Measurements from ENCODE around the gene SOX13. TPM values are rescaled to one million over a fixed set of nuclear protein-coding genes. Genes with fewer than 3 reads are reported as not detected.

Gene SOX13
- total and polyA plus RNA-seq, 2 donors = 2.2 to 3.8 TPM

GRCh38 chr1:204128964-204129896, 56.3 kb downstream of the SOX13 start:
- peaks cover 0 to 9% of the 10 kb centered on the region in 2 donors for H3K27me3 ChIP-seq (ENCODE audit: control insufficient read depth in 2 of 2, insufficient read depth in 1 of 2, low read length in 1 of 2)
- H3K9me3 ChIP-seq (ENCODE audit: control insufficient read depth in 2 of 2, insufficient read depth in 1 of 2, low read length in 1 of 2) = no peaks in the 10 kb centered on the region
- peaks cover 0 to 6% of the 10 kb centered on the region in 2 donors for H3K4me1 ChIP-seq (ENCODE audit: control insufficient read depth in 2 of 2, insufficient read depth in 2 of 2, low read length in 2 of 2)
- H3K36me3 ChIP-seq (ENCODE audit: control insufficient read depth in 2 of 2, insufficient read depth in 2 of 2, low read length in 1 of 2) = no peaks in the 10 kb centered on the region
- H3K4me3 ChIP-seq (ENCODE audit: low read length in 2 of 2) = no peak overlapping the region
- H3K27ac ChIP-seq (ENCODE audit: low read depth in 1 of 2, low read length in 1 of 2) = no peak overlapping the region
- 35% methylated on average over 29 of the region's 29 CpGs for WGBS
- DNase-seq (ENCODE audit: low read depth in 6 of 9, low spot score in 9 of 9) = peak in 6 of 9 donors; percentile 10 to 73 (median 50)

- H3K27me3 ChIP-seq (ENCODE audit: control insufficient read depth in 2 of 2, insufficient read depth in 1 of 2, low read length in 1 of 2) = peaks cover 0 to 9% of the 10 kb centered on the region in 2 donors
- H3K36me3 ChIP-seq (ENCODE audit: control insufficient read depth in 2 of 2, insufficient read depth in 2 of 2, low read length in 1 of 2) = no peaks in the 10 kb centered on the region
- peaks cover 0 to 6% of the 10 kb centered on the region in 2 donors for H3K4me1 ChIP-seq (ENCODE audit: control insufficient read depth in 2 of 2, insufficient read depth in 2 of 2, low read length in 2 of 2)
- no peak overlapping the region for H3K4me3 ChIP-seq (ENCODE audit: low read length in 2 of 2)
- H3K9me3 ChIP-seq (ENCODE audit: control insufficient read depth in 2 of 2, insufficient read depth in 1 of 2, low read length in 1 of 2) = no peaks in the 10 kb centered on the region
- no peak for DNase-seq (ENCODE audit: low read depth in 6 of 9, low spot score in 9 of 9)
- no peak overlapping the region for H3K27ac ChIP-seq (ENCODE audit: low read depth in 1 of 2, low read length in 1 of 2)
- WGBS = 89% methylated on average over 4 of the region's 4 CpGs
Measured at GRCh38 chr1:204130178-204130577, 57.3 kb downstream of the SOX13 start.

GRCh38 chr1:204130981-204131892, 58.3 kb downstream of the SOX13 start:
- WGBS = 88% methylated on average over 11 of the region's 11 CpGs
- Histone ChIP-seq H3K4me3 (ENCODE audit: low read length in 2 of 2) (no peak overlapping the region), H3K36me3 (ENCODE audit: control insufficient read depth in 2 of 2, insufficient read depth in 2 of 2, low read length in 1 of 2) (no peaks in the 10 kb centered on the region), H3K27me3 (ENCODE audit: control insufficient read depth in 2 of 2, insufficient read depth in 1 of 2, low read length in 1 of 2) (peaks cover 0 to 9% of the 10 kb centered on the region in 2 donors), H3K4me1 (ENCODE audit: control insufficient read depth in 2 of 2, insufficient read depth in 2 of 2, low read length in 2 of 2) (peaks cover 0 to 6% of the 10 kb centered on the region in 2 donors), H3K9me3 (ENCODE audit: control insufficient read depth in 2 of 2, insufficient read depth in 1 of 2, low read length in 1 of 2) (no peaks in the 10 kb centered on the region), H3K27ac (ENCODE audit: low read depth in 1 of 2, low read length in 1 of 2) (no peak overlapping the region)
- no peak for DNase-seq (ENCODE audit: low read depth in 6 of 9, low spot score in 9 of 9)

GRCh38 chr1:204131978-204132377, 59.1 kb downstream of the SOX13 start:
- WGBS = 95% methylated on average over 4 of the region's 4 CpGs
- Histone ChIP-seq H3K9me3 (ENCODE audit: control insufficient read depth in 2 of 2, insufficient read depth in 1 of 2, low read length in 1 of 2) (no peaks in the 10 kb centered on the region), H3K36me3 (ENCODE audit: control insufficient read depth in 2 of 2, insufficient read depth in 2 of 2, low read length in 1 of 2) (no peaks in the 10 kb centered on the region), H3K4me3 (ENCODE audit: low read length in 2 of 2) (no peak overlapping the region), H3K27me3 (ENCODE audit: control insufficient read depth in 2 of 2, insufficient read depth in 1 of 2, low read length in 1 of 2) (peaks cover 0 to 9% of the 10 kb centered on the region in 2 donors), H3K4me1 (ENCODE audit: control insufficient read depth in 2 of 2, insufficient read depth in 2 of 2, low read length in 2 of 2) (peaks cover 0 to 6% of the 10 kb centered on the region in 2 donors), H3K27ac (ENCODE audit: low read depth in 1 of 2, low read length in 1 of 2) (no peak overlapping the region)
- no peak for DNase-seq (ENCODE audit: low read depth in 6 of 9, low spot score in 9 of 9)

DNA sequence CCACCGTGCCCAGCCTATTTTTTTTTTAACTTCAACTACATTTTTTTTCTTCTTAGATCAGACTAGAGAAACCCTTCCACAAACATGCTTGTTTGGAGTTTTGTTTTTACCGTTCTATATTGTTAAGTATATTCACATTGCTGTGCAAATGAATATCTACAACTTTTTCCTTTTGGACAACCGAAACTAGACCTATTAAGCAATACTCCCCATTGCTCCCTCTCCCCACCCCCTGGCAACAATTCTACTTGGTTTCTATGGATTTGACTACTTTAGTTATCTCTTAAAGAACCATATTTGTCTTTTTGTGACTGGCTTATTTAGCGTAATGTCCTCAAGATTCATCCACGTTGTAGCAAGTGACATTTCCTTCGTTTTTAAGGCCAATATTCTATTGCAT, 59.8 kb downstream of the SOX13 start:
- DNase-seq (ENCODE audit: low read depth in 6 of 9, low spot score in 9 of 9) = no peak
- Histone ChIP-seq H3K9me3 (ENCODE audit: control insufficient read depth in 2 of 2, insufficient read depth in 1 of 2, low read length in 1 of 2) (no peaks in the 10 kb centered on the region), H3K27me3 (ENCODE audit: control insufficient read depth in 2 of 2, insufficient read depth in 1 of 2, low read length in 1 of 2) (peaks cover 0 to 9% of the 10 kb centered on the region in 2 donors), H3K4me3 (ENCODE audit: low read length in 2 of 2) (no peak overlapping the region), H3K27ac (ENCODE audit: low read depth in 1 of 2, low read length in 1 of 2) (no peak overlapping the region), H3K36me3 (ENCODE audit: control insufficient read depth in 2 of 2, insufficient read depth in 2 of 2, low read length in 1 of 2) (no peaks in the 10 kb centered on the region), H3K4me1 (ENCODE audit: control insufficient read depth in 2 of 2, insufficient read depth in 2 of 2, low read length in 2 of 2) (peaks cover 0 to 6% of the 10 kb centered on the region in 2 donors)
- 93% methylated on average over 6 of the region's 6 CpGs for WGBS

DNA sequence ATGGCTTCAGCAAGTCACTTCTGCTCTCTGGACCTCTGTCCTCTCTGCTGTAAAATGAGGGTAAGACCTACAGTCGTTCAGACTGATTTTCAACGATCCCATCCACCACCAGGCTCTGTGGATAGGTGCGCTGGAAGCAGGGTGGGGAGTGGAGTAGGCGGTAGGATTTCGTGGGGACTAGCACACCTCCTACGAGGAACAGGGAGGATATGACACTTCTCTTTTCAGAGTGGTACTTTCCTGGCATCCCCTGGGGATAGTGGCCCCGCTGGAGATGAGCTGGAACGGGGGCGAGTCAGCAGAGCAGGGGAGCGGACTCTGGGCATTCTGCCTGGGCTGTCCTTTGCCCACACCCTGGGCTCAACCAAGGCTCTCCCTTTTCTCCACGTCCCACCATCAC, 61.2 kb downstream of the SOX13 start:
- H3K36me3 ChIP-seq (ENCODE audit: control insufficient read depth in 2 of 2, insufficient read depth in 2 of 2, low read length in 1 of 2) = no peaks in the 10 kb centered on the region
- H3K9me3 ChIP-seq (ENCODE audit: control insufficient read depth in 2 of 2, insufficient read depth in 1 of 2, low read length in 1 of 2) = no peaks in the 10 kb centered on the region
- WGBS = 92% methylated on average over 11 of the region's 11 CpGs
- H3K4me3 ChIP-seq (ENCODE audit: low read length in 2 of 2) = no peak overlapping the region
- no peaks in the 10 kb centered on the region for H3K4me1 ChIP-seq (ENCODE audit: control insufficient read depth in 2 of 2, insufficient read depth in 2 of 2, low read length in 2 of 2)
- no peak for DNase-seq (ENCODE audit: low read depth in 6 of 9, low spot score in 9 of 9)
- H3K27ac ChIP-seq (ENCODE audit: low read depth in 1 of 2, low read length in 1 of 2) = no peak overlapping the region
- H3K27me3 ChIP-seq (ENCODE audit: control insufficient read depth in 2 of 2, insufficient read depth in 1 of 2, low read length in 1 of 2) = peaks cover 0 to 11% of the 10 kb centered on the region in 2 donors

- H3K36me3 ChIP-seq (ENCODE audit: control insufficient read depth in 2 of 2, insufficient read depth in 2 of 2, low read length in 1 of 2) = no peaks in the 10 kb centered on the region
- H3K27me3 ChIP-seq (ENCODE audit: control insufficient read depth in 2 of 2, insufficient read depth in 1 of 2, low read length in 1 of 2) = peaks cover 0 to 2% of the 10 kb centered on the region in 2 donors
- no peak overlapping the region for H3K27ac ChIP-seq (ENCODE audit: low read depth in 1 of 2, low read length in 1 of 2)
- WGBS = 99% methylated on average over 2 of the region's 2 CpGs
- no peak overlapping the region for H3K4me3 ChIP-seq (ENCODE audit: low read length in 2 of 2)
- H3K4me1 ChIP-seq (ENCODE audit: control insufficient read depth in 2 of 2, insufficient read depth in 2 of 2, low read length in 2 of 2) = no peaks in the 10 kb centered on the region
- DNase-seq (ENCODE audit: low read depth in 6 of 9, low spot score in 9 of 9) = no peak
- no peaks in the 10 kb centered on the region for H3K9me3 ChIP-seq (ENCODE audit: control insufficient read depth in 2 of 2, insufficient read depth in 1 of 2, low read length in 1 of 2)
Measured at GRCh38 chr1:204136814-204137213, 63.9 kb downstream of the SOX13 start.

GRCh38 chr1:204139088-204139487, 66.2 kb downstream of the SOX13 start:
- H3K27ac ChIP-seq (ENCODE audit: low read depth in 1 of 2, low read length in 1 of 2) = no peak overlapping the region
- 96% methylated on average over 2 of the region's 2 CpGs for WGBS
- no peaks in the 10 kb centered on the region for H3K36me3 ChIP-seq (ENCODE audit: control insufficient read depth in 2 of 2, insufficient read depth in 2 of 2, low read length in 1 of 2)
- no peaks in the 10 kb centered on the region for H3K9me3 ChIP-seq (ENCODE audit: control insufficient read depth in 2 of 2, insufficient read depth in 1 of 2, low read length in 1 of 2)
- H3K4me3 ChIP-seq (ENCODE audit: low read length in 2 of 2) = no peak overlapping the region
- H3K4me1 ChIP-seq (ENCODE audit: control insufficient read depth in 2 of 2, insufficient read depth in 2 of 2, low read length in 2 of 2) = no peaks in the 10 kb centered on the region
- no peak for DNase-seq (ENCODE audit: low read depth in 6 of 9, low spot score in 9 of 9)
- peaks cover 0 to 2% of the 10 kb centered on the region in 2 donors for H3K27me3 ChIP-seq (ENCODE audit: control insufficient read depth in 2 of 2, insufficient read depth in 1 of 2, low read length in 1 of 2)

DNA sequence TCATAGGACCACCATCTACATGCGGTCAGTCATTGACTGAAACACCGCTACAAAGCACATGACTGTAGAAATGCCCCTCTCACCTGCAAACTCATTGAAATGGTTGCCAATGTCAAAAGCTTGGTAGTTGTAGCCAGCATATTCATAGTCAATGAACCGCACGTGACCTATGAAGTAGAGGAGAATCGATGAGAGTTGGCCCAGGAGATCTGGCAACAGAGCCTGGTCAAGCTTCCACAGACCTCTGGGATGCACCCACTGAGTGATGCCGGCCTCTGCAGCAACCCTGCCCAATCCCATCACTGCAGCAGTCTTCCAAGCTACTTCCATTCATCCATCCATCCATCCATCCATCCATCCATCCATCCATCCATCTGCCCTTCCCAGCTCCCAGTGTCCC, 67.0 kb downstream of the SOX13 start:
- H3K36me3 ChIP-seq (ENCODE audit: control insufficient read depth in 2 of 2, insufficient read depth in 2 of 2, low read length in 1 of 2) = no peaks in the 10 kb centered on the region
- H3K4me3 ChIP-seq (ENCODE audit: low read length in 2 of 2) = no peak overlapping the region
- WGBS = 98% methylated on average over 6 of the region's 6 CpGs
- no peak for DNase-seq (ENCODE audit: low read depth in 6 of 9, low spot score in 9 of 9)
- no peaks in the 10 kb centered on the region for H3K9me3 ChIP-seq (ENCODE audit: control insufficient read depth in 2 of 2, insufficient read depth in 1 of 2, low read length in 1 of 2)
- H3K27ac ChIP-seq (ENCODE audit: low read depth in 1 of 2, low read length in 1 of 2) = no peak overlapping the region
- peaks cover 0 to 2% of the 10 kb centered on the region in 2 donors for H3K27me3 ChIP-seq (ENCODE audit: control insufficient read depth in 2 of 2, insufficient read depth in 1 of 2, low read length in 1 of 2)
- H3K4me1 ChIP-seq (ENCODE audit: control insufficient read depth in 2 of 2, insufficient read depth in 2 of 2, low read length in 2 of 2) = no peaks in the 10 kb centered on the region

All from thymus (tissue), 11 donors.